H1 (cell line): Measurements from ENCODE around the gene SUGP2. TPM values are rescaled to one million over a fixed set of nuclear protein-coding genes. Genes with fewer than 3 reads are reported as not detected.

Experiments
- CHD2 ChIP-seq: IDR thresholded peaks from 2 replicates; pipeline ENCODE4 v1.6.1; 2012; ENCODE audit warnings: low read length, improper control_type of control experiment
- FOSL1 ChIP-seq: IDR thresholded peaks from 2 replicates; pipeline ENCODE4 v1.6.1; 2011; ENCODE audit warnings: mild to moderate bottlenecking, low read depth, low read length, moderate library complexity; ENCODE audit not compliant: insufficient read depth
- SIX5 ChIP-seq: IDR thresholded peaks from 2 replicates; pipeline ENCODE4 v1.6.1; 2011; ENCODE audit warnings: mild to moderate bottlenecking, low read depth, low read length
- polyA plus RNA-seq, 7 experiments: library from polyadenylated mRNA; depleted of rRNA in 3 of 7; stranded (reverse) in 5 of 7; unstranded in 2 of 7; fragments of >200 nt in 5 of 7; fragments of 200-250 nt in 2 of 7; gene quantifications; 1 replicate in 5 of 7; 2 replicates in 1 of 7; 4 replicates in 1 of 7; pipeline versions ENCODE4 v1.2.1 to v1.2.3, GENCODE V29; 2011 to 2013; ENCODE audit warnings: missing spikeins in 2 of 7, mixed read lengths in 2 of 7
- total RNA-seq: library from RNA; stranded (reverse); fragmentation: NEBNext Ultra II Directional; extraction: Animal tissue kit (Norgen Biotek cat#: 25700); gene quantifications from 2 replicates; pipeline ENCODE4 v1.2.1, GENCODE V29; 2021
- TF ChIP-seq, protein P1 (sequence below), 3 experiments: IDR thresholded peaks; 1 replicate in 2 of 3; 2 replicates in 1 of 3; pipeline versions ENCODE4 v1.5.1 to v1.6.1; 2011; ENCODE audit warnings: low read length in 3 of 3, mild to moderate bottlenecking in 3 of 3, inconsistent platforms in 2 of 3, low read depth in 1 of 3, moderate library complexity in 1 of 3; ENCODE audit not compliant: insufficient read depth in 1 of 3; ENCODE audit errors: control extremely low read depth in 1 of 3

SUGP2 gene
- total and polyA plus RNA-seq, 2 of the 8 experiments (the other 6 are each of a cell fraction or from before 2014, with no cell fraction given), result 57.7 to 114 TPM

DNA sequence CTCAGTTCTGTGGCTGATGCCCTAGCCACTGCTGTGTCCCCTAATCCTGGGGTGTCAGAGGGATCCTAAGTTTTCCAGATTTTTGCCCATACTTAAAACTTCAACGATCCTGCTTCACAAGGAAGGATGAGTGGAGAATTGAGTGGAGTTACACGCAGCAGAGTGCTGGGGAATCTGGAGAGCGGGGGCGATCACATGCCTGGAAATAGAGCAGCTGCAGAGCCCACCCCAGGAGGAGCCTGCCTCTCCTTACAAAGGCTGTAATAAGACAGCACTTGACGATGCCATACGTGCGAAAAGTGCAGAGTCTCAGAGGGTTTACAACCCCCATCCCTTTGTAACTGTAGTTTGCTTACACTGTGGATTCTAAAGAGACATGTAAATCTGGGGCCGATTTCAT is 40.6 kb downstream of the SUGP2 start (continued):
- TF ChIP-seq, protein P1, sequence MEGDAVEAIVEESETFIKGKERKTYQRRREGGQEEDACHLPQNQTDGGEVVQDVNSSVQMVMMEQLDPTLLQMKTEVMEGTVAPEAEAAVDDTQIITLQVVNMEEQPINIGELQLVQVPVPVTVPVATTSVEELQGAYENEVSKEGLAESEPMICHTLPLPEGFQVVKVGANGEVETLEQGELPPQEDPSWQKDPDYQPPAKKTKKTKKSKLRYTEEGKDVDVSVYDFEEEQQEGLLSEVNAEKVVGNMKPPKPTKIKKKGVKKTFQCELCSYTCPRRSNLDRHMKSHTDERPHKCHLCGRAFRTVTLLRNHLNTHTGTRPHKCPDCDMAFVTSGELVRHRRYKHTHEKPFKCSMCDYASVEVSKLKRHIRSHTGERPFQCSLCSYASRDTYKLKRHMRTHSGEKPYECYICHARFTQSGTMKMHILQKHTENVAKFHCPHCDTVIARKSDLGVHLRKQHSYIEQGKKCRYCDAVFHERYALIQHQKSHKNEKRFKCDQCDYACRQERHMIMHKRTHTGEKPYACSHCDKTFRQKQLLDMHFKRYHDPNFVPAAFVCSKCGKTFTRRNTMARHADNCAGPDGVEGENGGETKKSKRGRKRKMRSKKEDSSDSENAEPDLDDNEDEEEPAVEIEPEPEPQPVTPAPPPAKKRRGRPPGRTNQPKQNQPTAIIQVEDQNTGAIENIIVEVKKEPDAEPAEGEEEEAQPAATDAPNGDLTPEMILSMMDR (IDR thresholded peaks at IDR 0.05; ENCODE audit: control extremely low read depth in 1 of 3, insufficient read depth in 1 of 3, low read depth in 1 of 3, low read length in 3 of 3), result no peak
- TF ChIP-seq SIX5, result no peak
- TF ChIP-seq FOSL1, result no peak
- TF ChIP-seq CHD2, result no peak
